Measurements from ENCODE around the gene KIAA0825. TPM values are rescaled to one million over a fixed set of nuclear protein-coding genes. Genes with fewer than 3 reads are reported as not detected.
"Not testable (repeated sequence)": the region's sequence is repeated elsewhere in the genome, so short reads cannot be mapped to it uniquely, and the experiment has no call there.

The KIAA0825 gene
- total RNA-seq, 4 donors from 2014 or later: 0.60 to 2.5 (median 1.6) TPM

GRCh38 chr5:94157704-94158539 lies 460.5 kb downstream of the KIAA0825 start:
- Histone ChIP-seq H3K27me3 (no peaks in the 10 kb centered on the region), H3K4me1 (no peaks in the 10 kb centered on the region), H3K4me3 (no peak overlapping the region), H3K36me3 (no peaks in the 10 kb centered on the region), H3K27ac (no peak overlapping the region), H3K9me3 (no peaks in the 10 kb centered on the region)
- TF ChIP-seq POLR2A (IDR thresholded peaks at IDR 0.05) (no peak), CTCF (IDR thresholded peaks at IDR 0.05 in 4 of 5, conservative IDR thresholded peaks at IDR 0.05 in 1 of 5) (no peak)
- intact Hi-C loops (cut with DNase I; ENCODE audit: low total_unique reads) (no loop called here), in situ Hi-C loops (cut with MboI; ENCODE audit: low sequenced_read_pairs in 4 of 4) (no loop called here)
- DNase-seq: no peak
- ATAC-seq: no peak

- DNase-seq (no peak), ATAC-seq (no peak)
- Histone ChIP-seq H3K36me3 (no peaks in the 10 kb centered on the region), H3K9me3 (no peaks in the 10 kb centered on the region), H3K4me1 (no peaks in the 10 kb centered on the region), H3K4me3 (no peak overlapping the region), H3K27me3 (no peaks in the 10 kb centered on the region), H3K27ac (no peak overlapping the region)
- intact Hi-C loops (cut with DNase I; ENCODE audit: low total_unique reads) (no loop called here), in situ Hi-C loops (cut with MboI; ENCODE audit: low sequenced_read_pairs in 4 of 4) (no loop called here)
- no peak for TF ChIP-seq CTCF (IDR thresholded peaks at IDR 0.05 in 4 of 5, conservative IDR thresholded peaks at IDR 0.05 in 1 of 5)
- no peak for TF ChIP-seq POLR2A (IDR thresholded peaks at IDR 0.05)
These were observed 463.7 kb downstream of the KIAA0825 start for GRCh38 chr5:94154672-94155071.

- Histone ChIP-seq H3K36me3 (no peaks in the 10 kb centered on the region), H3K4me3 (no peak overlapping the region), H3K4me1 (no peaks in the 10 kb centered on the region), H3K9me3 (no peaks in the 10 kb centered on the region), H3K27me3 (no peaks in the 10 kb centered on the region), H3K27ac (no peak overlapping the region)
- ATAC-seq (no peak), DNase-seq (no peak)
- TF ChIP-seq POLR2A (IDR thresholded peaks at IDR 0.05) (no peak), CTCF (IDR thresholded peaks at IDR 0.05 in 4 of 5, conservative IDR thresholded peaks at IDR 0.05 in 1 of 5) (no peak)
- in situ Hi-C loops (cut with MboI; ENCODE audit: low sequenced_read_pairs in 4 of 4) (no loop called here), intact Hi-C loops (cut with DNase I; ENCODE audit: low total_unique reads) (no loop called here)
These were observed 464.5 kb downstream of the KIAA0825 start for GRCh38 chr5:94153736-94154450.

GRCh38 chr5:94143621-94144020 lies 474.8 kb downstream of the KIAA0825 start:
- ATAC-seq; H3K9me3 ChIP-seq; H3K27me3 ChIP-seq; H3K36me3 ChIP-seq; H3K27ac ChIP-seq; H3K4me3 ChIP-seq; in situ Hi-C loops (cut with MboI; ENCODE audit: low sequenced_read_pairs in 4 of 4); H3K4me1 ChIP-seq; intact Hi-C loops (cut with DNase I; ENCODE audit: low total_unique reads); DNase-seq: not testable (repeated sequence)

- in situ Hi-C loops (cut with MboI; ENCODE audit: low sequenced_read_pairs in 4 of 4): no loop called here
- no peak for ATAC-seq
- no peak for DNase-seq
These were observed 478.1 kb downstream of the KIAA0825 start for GRCh38 chr5:94140300-94140699.

More at GRCh38 chr5:94140300-94140699, 478.1 kb downstream of the KIAA0825 start:
- TF ChIP-seq POLR2A (IDR thresholded peaks at IDR 0.05) (no peak), CTCF (IDR thresholded peaks at IDR 0.05 in 4 of 5, conservative IDR thresholded peaks at IDR 0.05 in 1 of 5) (no peak)
- Histone ChIP-seq H3K9me3 (no peaks in the 10 kb centered on the region), H3K4me1 (no peaks in the 10 kb centered on the region), H3K36me3 (no peaks in the 10 kb centered on the region), H3K4me3 (no peak overlapping the region), H3K27me3 (no peaks in the 10 kb centered on the region), H3K27ac (no peak overlapping the region)
- intact Hi-C loops (cut with DNase I; ENCODE audit: low total_unique reads): no loop called here
